Loucy (cell line): Measurements from ENCODE around the gene RAB11FIP5.

Source experiments
- EZH2phosphoT487 ChIP-seq: fragments of 200-600 bp; IDR thresholded peaks from 2 replicates; pipeline ENCODE4 v1.6.1; 2018; ENCODE audit warnings: antibody characterized with exemption, mild to moderate bottlenecking, moderate library complexity, borderline replicate concordance
- TF ChIP-seq, protein P1 (sequence below): fragments of 200-600 bp; sonication (generic); conservative IDR thresholded peaks from 2 replicates; pipeline ENCODE4 v1.5.1; 2014; ENCODE audit warnings: mild to moderate bottlenecking, antibody characterized with exemption, low read length

DNA sequence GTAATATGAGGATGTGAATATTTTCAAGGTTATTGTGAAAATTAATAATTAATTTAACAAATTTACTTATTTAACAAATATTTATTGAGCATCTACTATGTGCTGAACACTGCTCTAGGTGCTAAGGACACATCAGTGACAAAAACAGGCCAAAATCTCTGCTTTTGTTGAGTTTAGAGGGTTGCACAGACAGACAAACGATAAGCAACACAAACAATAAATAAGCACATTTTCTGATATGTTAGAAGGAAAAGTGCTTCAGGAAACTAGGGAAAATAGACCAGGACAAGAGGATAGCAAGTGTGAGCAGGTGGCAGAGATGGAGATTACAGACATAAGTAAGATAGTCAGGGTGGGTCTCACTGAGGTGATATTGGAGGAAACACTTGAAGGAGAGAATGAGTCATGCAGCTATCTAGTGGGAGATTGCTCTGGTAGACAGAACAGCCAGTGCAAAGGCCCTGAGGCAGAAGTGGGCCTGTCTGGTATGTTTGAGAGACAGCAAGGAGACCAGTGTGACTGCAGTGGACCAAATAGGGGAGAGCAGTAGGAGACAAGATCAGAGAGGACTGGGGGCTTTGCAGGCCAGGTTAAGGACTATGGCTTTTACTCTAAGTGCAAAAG lies 79.5 kb downstream of the RAB11FIP5 start:
- TF ChIP-seq, protein P1, sequence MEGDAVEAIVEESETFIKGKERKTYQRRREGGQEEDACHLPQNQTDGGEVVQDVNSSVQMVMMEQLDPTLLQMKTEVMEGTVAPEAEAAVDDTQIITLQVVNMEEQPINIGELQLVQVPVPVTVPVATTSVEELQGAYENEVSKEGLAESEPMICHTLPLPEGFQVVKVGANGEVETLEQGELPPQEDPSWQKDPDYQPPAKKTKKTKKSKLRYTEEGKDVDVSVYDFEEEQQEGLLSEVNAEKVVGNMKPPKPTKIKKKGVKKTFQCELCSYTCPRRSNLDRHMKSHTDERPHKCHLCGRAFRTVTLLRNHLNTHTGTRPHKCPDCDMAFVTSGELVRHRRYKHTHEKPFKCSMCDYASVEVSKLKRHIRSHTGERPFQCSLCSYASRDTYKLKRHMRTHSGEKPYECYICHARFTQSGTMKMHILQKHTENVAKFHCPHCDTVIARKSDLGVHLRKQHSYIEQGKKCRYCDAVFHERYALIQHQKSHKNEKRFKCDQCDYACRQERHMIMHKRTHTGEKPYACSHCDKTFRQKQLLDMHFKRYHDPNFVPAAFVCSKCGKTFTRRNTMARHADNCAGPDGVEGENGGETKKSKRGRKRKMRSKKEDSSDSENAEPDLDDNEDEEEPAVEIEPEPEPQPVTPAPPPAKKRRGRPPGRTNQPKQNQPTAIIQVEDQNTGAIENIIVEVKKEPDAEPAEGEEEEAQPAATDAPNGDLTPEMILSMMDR, result no peak
- no peak for TF ChIP-seq EZH2phosphoT487
